SK-N-SH treated with all-trans-retinoic acid at 6 μM for 48 hours (cell line): Measurements from ENCODE around the gene DENND2A.

Source experiments
- ARNTL ChIP-seq: fragments of 450-650 bp; formaldehyde crosslinking; IDR thresholded peaks from 2 replicates; pipeline ENCODE4 v1.5.0; 2020; ENCODE audit warnings: low read depth, mild to moderate bottlenecking, moderate library complexity, borderline replicate concordance
- CSDC2 ChIP-seq: fragments of 250-450 bp; sonication (Bioruptor Pico); IDR thresholded peaks from 2 replicates; pipeline ENCODE4 v1.5.0; 2020; ENCODE audit warnings: mild to moderate bottlenecking, moderate library complexity
- ESRRG ChIP-seq: fragments of 250-450 bp; sonication (Bioruptor Pico); IDR thresholded peaks from 2 replicates; pipeline ENCODE4 v1.6.1; 2021; ENCODE audit warnings: mild to moderate bottlenecking
- OSR1 ChIP-seq: fragments of 250-450 bp; sonication (Bioruptor Pico); IDR thresholded peaks from 2 replicates; pipeline ENCODE4 v1.8.0; 2022; ENCODE audit warnings: moderate library complexity, mild to moderate bottlenecking, inconsistent platforms
- PATZ1 ChIP-seq: fragments of 250-450 bp; sonication (Bioruptor Pico); IDR thresholded peaks from 2 replicates; pipeline ENCODE4 v1.8.0; 2020; ENCODE audit warnings: mild to moderate bottlenecking, moderate library complexity, borderline replicate concordance
- RARB ChIP-seq: fragments of 250-450 bp; sonication (Bioruptor Pico); IDR thresholded peaks from 2 replicates; pipeline ENCODE4 v1.8.0; 2021; ENCODE audit warnings: mild to moderate bottlenecking, moderate library complexity
- ZC3H10 ChIP-seq: fragments of 250-450 bp; sonication (Bioruptor Pico); IDR thresholded peaks from 2 replicates; pipeline ENCODE4 v1.5.1; 2021; ENCODE audit warnings: mild to moderate bottlenecking, moderate library complexity
- ZNF70 ChIP-seq: fragments of 450-650 bp; formaldehyde crosslinking; IDR thresholded peaks from 2 replicates; pipeline ENCODE4 v1.5.0; 2020; ENCODE audit warnings: mild to moderate bottlenecking, moderate library complexity
- TF ChIP-seq, protein P1 (sequence below): fragments of 250-450 bp; sonication (Bioruptor Pico); IDR thresholded peaks from 2 replicates; pipeline ENCODE4 v1.5.1; 2020; ENCODE audit warnings: low read depth, mild to moderate bottlenecking, moderate library complexity
- TF ChIP-seq, protein P2 (sequence below): fragments of 250-450 bp; sonication (Bioruptor Pico); IDR thresholded peaks from 2 replicates; pipeline ENCODE4 v1.5.0; 2020; ENCODE audit warnings: mild to moderate bottlenecking, moderate library complexity

DNA sequence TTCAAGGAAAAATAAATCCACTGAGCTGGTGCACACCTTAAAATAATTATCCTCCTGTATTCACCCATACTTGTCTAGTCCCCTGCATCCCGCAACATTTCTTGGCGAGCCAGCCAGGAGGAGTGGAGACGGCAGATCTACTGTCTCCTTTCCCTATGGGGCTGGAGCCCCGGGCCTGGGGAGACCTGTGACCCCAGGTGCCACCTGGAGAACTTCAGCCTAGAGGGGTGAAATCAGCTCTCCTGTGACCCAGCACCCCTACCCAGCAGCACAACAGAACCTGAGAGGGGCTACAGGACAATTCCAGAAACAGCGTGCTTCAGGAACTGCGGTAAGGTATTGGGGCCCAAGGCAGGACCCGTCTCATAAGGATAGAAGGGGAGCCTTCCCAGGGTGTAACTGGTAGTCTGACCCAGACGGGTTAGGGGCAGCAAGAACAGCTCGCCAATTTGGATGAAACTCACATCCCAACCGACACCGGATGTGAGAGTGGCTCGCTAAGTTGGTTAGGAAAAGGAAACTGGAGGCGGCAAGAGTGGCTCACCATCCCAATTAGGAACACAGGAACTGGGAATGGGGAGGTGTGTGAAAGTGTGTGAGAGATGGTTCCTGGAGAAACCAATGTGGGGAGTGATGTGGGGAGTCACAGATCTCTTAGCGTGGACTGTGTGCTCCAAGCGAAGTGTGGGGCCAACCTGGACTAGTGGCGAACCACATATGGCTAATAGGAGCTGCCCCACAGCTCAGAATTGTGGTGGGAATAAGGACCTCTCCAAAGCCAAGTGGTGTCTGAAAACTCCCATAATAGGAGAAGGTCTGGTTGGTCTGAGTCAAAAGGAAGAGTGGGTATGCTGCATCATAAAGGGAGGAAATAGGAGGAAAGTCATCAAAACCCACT is 15.1 kb upstream of the DENND2A start:
- TF ChIP-seq, protein P1, sequence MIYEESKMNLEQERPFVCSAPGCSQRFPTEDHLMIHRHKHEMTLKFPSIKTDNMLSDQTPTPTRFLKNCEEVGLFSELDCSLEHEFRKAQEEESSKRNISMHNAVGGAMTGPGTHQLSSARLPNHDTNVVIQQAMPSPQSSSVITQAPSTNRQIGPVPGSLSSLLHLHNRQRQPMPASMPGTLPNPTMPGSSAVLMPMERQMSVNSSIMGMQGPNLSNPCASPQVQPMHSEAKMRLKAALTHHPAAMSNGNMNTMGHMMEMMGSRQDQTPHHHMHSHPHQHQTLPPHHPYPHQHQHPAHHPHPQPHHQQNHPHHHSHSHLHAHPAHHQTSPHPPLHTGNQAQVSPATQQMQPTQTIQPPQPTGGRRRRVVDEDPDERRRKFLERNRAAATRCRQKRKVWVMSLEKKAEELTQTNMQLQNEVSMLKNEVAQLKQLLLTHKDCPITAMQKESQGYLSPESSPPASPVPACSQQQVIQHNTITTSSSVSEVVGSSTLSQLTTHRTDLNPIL (CRISPR knock-in tag), result no peak
- TF ChIP-seq PATZ1, result no peak
- no peak for TF ChIP-seq OSR1 (CRISPR knock-in tag)
- TF ChIP-seq ZC3H10 (CRISPR knock-in tag), result no peak
- TF ChIP-seq ESRRG (CRISPR knock-in tag), result no peak
- TF ChIP-seq, protein P2, sequence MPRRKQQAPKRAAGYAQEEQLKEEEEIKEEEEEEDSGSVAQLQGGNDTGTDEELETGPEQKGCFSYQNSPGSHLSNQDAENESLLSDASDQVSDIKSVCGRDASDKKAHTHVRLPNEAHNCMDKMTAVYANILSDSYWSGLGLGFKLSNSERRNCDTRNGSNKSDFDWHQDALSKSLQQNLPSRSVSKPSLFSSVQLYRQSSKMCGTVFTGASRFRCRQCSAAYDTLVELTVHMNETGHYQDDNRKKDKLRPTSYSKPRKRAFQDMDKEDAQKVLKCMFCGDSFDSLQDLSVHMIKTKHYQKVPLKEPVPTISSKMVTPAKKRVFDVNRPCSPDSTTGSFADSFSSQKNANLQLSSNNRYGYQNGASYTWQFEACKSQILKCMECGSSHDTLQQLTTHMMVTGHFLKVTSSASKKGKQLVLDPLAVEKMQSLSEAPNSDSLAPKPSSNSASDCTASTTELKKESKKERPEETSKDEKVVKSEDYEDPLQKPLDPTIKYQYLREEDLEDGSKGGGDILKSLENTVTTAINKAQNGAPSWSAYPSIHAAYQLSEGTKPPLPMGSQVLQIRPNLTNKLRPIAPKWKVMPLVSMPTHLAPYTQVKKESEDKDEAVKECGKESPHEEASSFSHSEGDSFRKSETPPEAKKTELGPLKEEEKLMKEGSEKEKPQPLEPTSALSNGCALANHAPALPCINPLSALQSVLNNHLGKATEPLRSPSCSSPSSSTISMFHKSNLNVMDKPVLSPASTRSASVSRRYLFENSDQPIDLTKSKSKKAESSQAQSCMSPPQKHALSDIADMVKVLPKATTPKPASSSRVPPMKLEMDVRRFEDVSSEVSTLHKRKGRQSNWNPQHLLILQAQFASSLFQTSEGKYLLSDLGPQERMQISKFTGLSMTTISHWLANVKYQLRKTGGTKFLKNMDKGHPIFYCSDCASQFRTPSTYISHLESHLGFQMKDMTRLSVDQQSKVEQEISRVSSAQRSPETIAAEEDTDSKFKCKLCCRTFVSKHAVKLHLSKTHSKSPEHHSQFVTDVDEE (CRISPR knock-in tag), result no peak
- TF ChIP-seq CSDC2, result no peak
- TF ChIP-seq ZNF70, result no peak
- TF ChIP-seq RARB (CRISPR knock-in tag), result no peak
- TF ChIP-seq ARNTL, result no peak
